ENCODE data around the gene ARMC12. TPM values are rescaled to one million over a fixed set of nuclear protein-coding genes. Genes with fewer than 3 reads are reported as not detected.

The ARMC12 gene
- total RNA-seq, 3 donors from 2014 or later (not counting 1 experiment from before 2014, with no cell fraction given): 0.59 to 1.5 (median 0.64) TPM

DNA sequence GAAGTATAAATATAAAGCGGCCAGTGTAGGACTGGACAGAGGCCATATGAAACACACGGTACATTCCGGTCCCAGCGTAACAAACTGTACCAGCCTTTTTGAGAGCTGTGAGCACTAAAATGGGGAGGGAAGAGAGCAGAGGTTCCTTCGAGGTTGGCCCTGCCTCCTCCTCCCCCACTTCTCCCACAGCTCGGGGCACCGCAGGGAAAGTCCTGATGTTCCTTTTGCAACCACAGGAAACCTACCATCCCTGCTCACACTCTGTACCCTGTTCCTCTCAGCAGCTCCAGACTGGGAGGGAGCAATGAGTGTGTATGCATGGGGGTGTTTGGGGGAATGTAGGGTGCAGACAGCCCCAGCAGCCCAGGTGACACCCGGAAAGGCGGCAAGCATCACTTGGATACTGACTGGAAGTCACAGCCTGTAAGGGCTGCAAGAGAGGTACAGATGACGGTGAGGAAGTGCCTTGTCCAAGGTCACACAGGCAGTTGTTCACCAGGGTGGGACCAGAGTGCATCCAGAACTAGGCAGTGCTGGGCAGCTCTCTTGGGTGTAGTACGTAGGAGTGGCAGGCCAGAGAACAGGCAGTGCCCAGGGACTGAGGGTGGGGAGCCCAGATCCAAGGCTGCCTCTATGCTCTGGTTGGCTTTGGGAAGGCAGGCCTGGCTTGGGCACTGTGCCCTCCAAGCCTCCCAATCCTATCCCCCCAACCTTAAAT is 11.0 kb upstream of the ARMC12 start:
- peaks cover 59% of the 10 kb centered on the region for H3K4me1 ChIP-seq (ENCODE audit: control insufficient read depth, insufficient read depth, low read length)
- H3K4me3 ChIP-seq (ENCODE audit: low read length): no peak overlapping the region
- WGBS (ENCODE audit: insufficient coverage): 70% methylated on average over 10 of the region's 11 CpGs
- intact Hi-C loops (cut with micrococcal nuclease): loop anchor here (2.0 to 5.0 kb wide), 2 partner anchors 59 to 259 kb away; no protein-coding TSS in a partner anchor
- H3K27me3 Mint-ChIP-seq (ENCODE audit: low read depth in 2 of 2): no peaks in the 10 kb centered on the region
- H3K4me3 Mint-ChIP-seq: peak overlapping the region; percentile 4
- H3K36me3 ChIP-seq (ENCODE audit: control insufficient read depth, insufficient read depth, low read length): no peaks in the 10 kb centered on the region
- peak overlapping the region; percentile 43 to 72 for H3K27ac Mint-ChIP-seq
- no peaks in the 10 kb centered on the region for H3K9me3 Mint-ChIP-seq
- no peaks in the 10 kb centered on the region for H3K36me3 Mint-ChIP-seq
- no peaks in the 10 kb centered on the region for H3K9me3 ChIP-seq (ENCODE audit: control insufficient read depth, insufficient read depth, low read length)
- no peak overlapping the region for H3K27ac ChIP-seq (ENCODE audit: low read length)
- H3K4me1 Mint-ChIP-seq: peaks cover 41 to 59% of the 10 kb centered on the region in 2 donors
- no peak for TF ChIP-seq CTCF (IDR thresholded peaks at IDR 0.05)
- no peaks in the 10 kb centered on the region for H3K27me3 ChIP-seq (ENCODE audit: control insufficient read depth, insufficient read depth, low read length)
- ATAC-seq (no peak), DNase-seq (peak in 1 of 2 donors; percentile 41)

DNA sequence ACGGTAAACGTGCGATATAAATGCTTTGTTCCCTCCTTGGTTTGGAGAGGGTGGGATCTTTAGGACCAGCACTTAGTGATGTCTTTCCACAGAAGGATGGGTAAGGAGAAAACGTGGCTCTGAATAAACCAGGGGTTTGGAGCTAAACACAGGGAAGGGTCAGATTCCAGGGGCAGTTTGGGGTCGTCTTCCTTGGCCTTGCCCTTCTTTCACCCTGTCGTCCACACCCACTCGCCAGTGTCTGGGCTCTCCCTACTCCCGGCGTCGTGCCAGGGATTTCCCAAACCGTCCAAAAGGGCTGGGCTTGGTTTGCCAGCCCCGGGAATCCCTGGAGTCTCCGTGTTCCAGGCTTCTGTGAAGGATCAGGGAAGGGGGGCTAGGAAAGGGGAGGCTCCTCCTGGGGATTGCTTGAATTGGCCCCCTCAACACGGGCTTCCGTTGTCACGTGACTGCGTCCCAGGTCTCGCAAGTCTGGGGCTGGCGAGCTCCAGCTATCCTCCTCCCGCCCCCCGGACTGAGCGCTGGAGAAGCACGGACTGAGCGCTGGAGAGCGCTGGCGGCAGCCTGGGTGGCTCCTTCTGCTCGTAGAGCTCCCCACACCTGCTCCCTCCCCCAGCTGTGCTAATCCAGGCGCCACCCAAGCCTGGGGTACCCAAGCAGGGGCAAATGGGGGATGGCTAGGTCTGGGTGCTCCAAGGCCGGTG is 9.4 kb upstream of the ARMC12 start:
- DNase-seq (no peak), ATAC-seq (peak; percentile 11 to 36 (median 20))
- no peaks in the 10 kb centered on the region for H3K27me3 ChIP-seq (ENCODE audit: control insufficient read depth, insufficient read depth, low read length)
- peak overlapping the region; percentile 43 to 72 for H3K27ac Mint-ChIP-seq
- intact Hi-C loops (cut with micrococcal nuclease): loop anchor here (2.0 to 5.0 kb wide), 2 partner anchors 60 to 261 kb away; no protein-coding TSS in a partner anchor
- peak overlapping the region; percentile 69 for H3K27ac ChIP-seq (ENCODE audit: low read length)
- WGBS (ENCODE audit: insufficient coverage): 23% methylated on average over 29 of the region's 29 CpGs
- H3K4me3 Mint-ChIP-seq: peak overlapping the region; percentile 67
- H3K36me3 ChIP-seq (ENCODE audit: control insufficient read depth, insufficient read depth, low read length): no peaks in the 10 kb centered on the region
- no peaks in the 10 kb centered on the region for H3K36me3 Mint-ChIP-seq
- no peaks in the 10 kb centered on the region for H3K27me3 Mint-ChIP-seq (ENCODE audit: low read depth in 2 of 2)
- H3K9me3 Mint-ChIP-seq: no peaks in the 10 kb centered on the region
- no peak for TF ChIP-seq CTCF (IDR thresholded peaks at IDR 0.05)
- peaks cover 44 to 69% of the 10 kb centered on the region in 2 donors for H3K4me1 Mint-ChIP-seq
- H3K9me3 ChIP-seq (ENCODE audit: control insufficient read depth, insufficient read depth, low read length): no peaks in the 10 kb centered on the region
- peak overlapping the region; percentile 38 for H3K4me3 ChIP-seq (ENCODE audit: low read length)
- peaks cover 67% of the 10 kb centered on the region for H3K4me1 ChIP-seq (ENCODE audit: control insufficient read depth, insufficient read depth, low read length)

DNA sequence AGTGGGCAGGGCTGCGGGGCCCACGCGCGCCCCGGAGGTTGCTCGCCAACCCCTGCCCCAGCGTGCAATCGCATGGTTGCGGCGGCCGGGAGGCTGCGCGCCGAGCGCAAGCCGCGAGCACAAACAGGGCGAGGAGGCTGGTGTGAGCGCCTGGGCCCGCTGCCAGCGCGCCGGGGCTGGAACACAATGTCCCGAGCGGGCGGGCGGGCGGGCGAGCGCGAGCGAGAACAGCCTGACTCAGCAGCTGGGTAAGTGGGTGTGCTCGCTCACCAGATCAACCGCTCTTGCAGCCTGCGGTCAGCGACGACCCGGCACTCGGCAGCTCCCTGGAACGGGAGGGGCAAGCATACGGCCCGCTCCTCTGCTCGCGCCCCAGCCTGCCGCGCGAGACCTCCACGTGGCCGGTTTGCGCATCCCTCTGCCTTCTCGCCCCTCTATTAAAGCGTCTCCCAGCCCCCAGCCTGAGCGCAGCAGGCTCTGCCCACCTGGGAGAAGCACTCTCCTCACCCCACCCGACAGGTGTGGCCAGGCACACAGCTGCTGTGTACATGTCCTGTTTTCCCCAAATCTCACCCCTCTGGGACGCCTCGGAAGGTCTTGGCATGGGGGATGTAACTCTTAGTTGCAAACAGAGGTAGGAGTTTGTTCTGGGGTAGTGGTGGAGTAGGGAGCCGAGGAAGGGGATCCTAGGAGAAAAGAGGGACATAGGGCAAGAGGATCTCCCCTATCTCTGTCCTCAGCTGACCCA is 8.7 kb upstream of the ARMC12 start:
- TF ChIP-seq CTCF (IDR thresholded peaks at IDR 0.05): no peak
- Histone ChIP-seq H3K27me3 (ENCODE audit: control insufficient read depth, insufficient read depth, low read length) (no peaks in the 10 kb centered on the region), H3K27ac (ENCODE audit: low read length) (peak overlapping the region; percentile 82), H3K4me3 (ENCODE audit: low read length) (peak overlapping the region; percentile 38), H3K36me3 (ENCODE audit: control insufficient read depth, insufficient read depth, low read length) (no peaks in the 10 kb centered on the region), H3K4me1 (ENCODE audit: control insufficient read depth, insufficient read depth, low read length) (peaks cover 74% of the 10 kb centered on the region), H3K9me3 (ENCODE audit: control insufficient read depth, insufficient read depth, low read length) (no peaks in the 10 kb centered on the region)
- intact Hi-C loops (cut with micrococcal nuclease): loop anchor here (1.0 to 5.0 kb wide), 4 partner anchors 18 to 261 kb away; no protein-coding TSS in a partner anchor
- Mint-ChIP-seq H3K4me3 (peak overlapping the region; percentile 67), H3K9me3 (no peaks in the 10 kb centered on the region), H3K4me1 (peaks cover 51 to 76% of the 10 kb centered on the region in 2 donors), H3K27ac (peak overlapping the region; percentile 72 to 83), H3K36me3 (no peaks in the 10 kb centered on the region), H3K27me3 (ENCODE audit: low read depth in 2 of 2) (no peaks in the 10 kb centered on the region)
- peak; percentile 64 to 81 (median 76) for ATAC-seq
- peak; percentile 83 to 95 for DNase-seq
- WGBS (ENCODE audit: insufficient coverage): under 1% methylated on average over 54 of the region's 57 CpGs
